Cardiac septum (tissue), 1 donor: ENCODE data around the gene ZFAND6. TPM values are rescaled to one million over a fixed set of nuclear protein-coding genes. Genes with fewer than 3 reads are reported as not detected.
"Not testable (repeated sequence)": the region's sequence is repeated elsewhere in the genome, so short reads cannot be mapped to it uniquely, and the experiment has no call there.

Experiments
- DNase-seq: peaks from one replicate; pipeline ENCODE4 v3.0.0-alpha.2; 2020; ENCODE audit warnings: low spot score
- intact Hi-C: fragments of 100-400 bp; cut with DNase I; formaldehyde crosslinking; loops from one replicate; pipeline ENCODE4 v1.14.0; 2022
- total RNA-seq: library from RNA; stranded (reverse); fragmentation: NEBNext Ultra II Directional; extraction: Animal tissue kit (Norgen Biotek cat#: 25700); gene quantifications from one replicate; pipeline ENCODE4 v1.2.1, GENCODE V29; 2021
- donor health status: DM: no; HTN: no; CAD: no.

The ZFAND6 gene
- total RNA-seq, 1 donor from 2014 or later, result 64.8 TPM

GRCh38 chr15:80127911-80128310 lies 68.4 kb downstream of the ZFAND6 start:
- DNase-seq, result no peak
- intact Hi-C loops, result no loop called here

- intact Hi-C loops, result no loop called here
Observed at GRCh38 chr15:80132382-80132781, 72.9 kb downstream of the ZFAND6 start.

GRCh38 chr15:80136854-80137253 lies 77.4 kb downstream of the ZFAND6 start:
- intact Hi-C loops, result no loop called here
- DNase-seq, result no peak

More at GRCh38 chr15:80132382-80132781, 72.9 kb downstream of the ZFAND6 start:
- no peak for DNase-seq

GRCh38 chr15:80138961-80139360 lies 79.5 kb downstream of the ZFAND6 start:
- no peak for DNase-seq
- intact Hi-C loops, result no loop called here

GRCh38 chr15:80140909-80141308 lies 81.4 kb downstream of the ZFAND6 start:
- intact Hi-C loops, result no loop called here
- no peak for DNase-seq

- intact Hi-C loops, result no loop called here
Observed at GRCh38 chr15:80141916-80142598, 82.6 kb downstream of the ZFAND6 start.

DNA sequence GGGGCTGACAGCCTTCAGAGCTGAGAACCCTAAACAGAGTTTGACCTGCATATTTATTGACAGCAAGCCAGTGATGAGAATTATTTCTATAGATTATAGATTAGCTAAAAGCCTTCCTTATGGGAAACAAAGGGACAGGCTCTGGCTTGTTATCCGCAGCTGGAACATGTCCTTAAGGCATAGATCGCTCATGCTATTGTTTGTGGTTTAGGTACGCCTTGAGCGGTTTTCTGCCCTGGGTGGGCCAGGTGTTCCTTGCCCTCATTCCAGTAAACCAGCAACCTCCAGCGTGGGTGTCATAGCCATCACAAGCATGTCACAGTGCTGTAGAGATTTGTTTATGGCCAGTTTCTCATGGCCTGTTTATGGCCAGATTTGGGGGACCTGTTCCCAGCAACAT lies 83.2 kb downstream of the ZFAND6 start:
- DNase-seq, result no peak
- intact Hi-C loops, result no loop called here

More at GRCh38 chr15:80141916-80142598, 82.6 kb downstream of the ZFAND6 start:
- no peak for DNase-seq

GRCh38 chr15:80151148-80151547 lies 91.7 kb downstream of the ZFAND6 start:
- intact Hi-C loops, result loop anchor here (5.0 to 10.0 kb wide), 3 partner anchors 89 to 256 kb away; partner anchors contain the start of gene MTHFS
- no peak for DNase-seq

DNA sequence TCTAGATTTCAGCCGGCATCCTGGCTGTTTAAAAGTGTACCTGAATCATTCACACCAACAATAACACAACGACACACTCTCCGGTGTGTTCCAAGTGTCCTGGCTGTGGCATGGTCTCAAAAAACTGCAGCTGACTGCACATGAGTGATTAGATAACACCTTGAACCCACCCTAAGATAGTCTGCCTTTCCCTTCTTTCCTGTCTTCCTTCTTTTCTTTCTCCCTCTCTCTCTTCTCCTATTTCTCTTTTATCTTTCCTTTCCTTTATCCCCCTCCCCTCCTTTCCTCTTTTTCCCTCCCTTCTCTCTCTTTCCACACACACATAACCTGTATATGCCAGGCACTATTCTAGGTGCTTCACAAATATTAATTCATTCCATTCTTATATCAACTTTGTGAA lies 92.1 kb downstream of the ZFAND6 start:
- DNase-seq, result no peak
- intact Hi-C loops, result loop anchor here (5.0 to 10.0 kb wide), 3 partner anchors 89 to 257 kb away; partner anchors contain the start of gene MTHFS

- DNase-seq, result peak; percentile 96
- intact Hi-C loops, result loop anchor here (5.0 to 10.0 kb wide), 3 partner anchors 90 to 258 kb away; partner anchors contain the start of gene MTHFS
Observed at GRCh38 chr15:80152180-80152895, 92.9 kb downstream of the ZFAND6 start.

- peak; percentile 89 for DNase-seq
- intact Hi-C loops, result loop anchor here (5.0 to 10.0 kb wide), 3 partner anchors 91 to 258 kb away; partner anchors contain the start of gene MTHFS
Observed at GRCh38 chr15:80152896-80153876, 93.7 kb downstream of the ZFAND6 start, which contains the start of gene FAH. Gene FAH, plus strand, starts transcription at chr15:80152999. Its CDS starts 56 bp downstream, at chr15:80153055.

GRCh38 chr15:80153900-80154299 lies 94.4 kb downstream of the ZFAND6 start:
- no peak for DNase-seq
- intact Hi-C loops, result loop anchor here (5.0 to 10.0 kb wide), 3 partner anchors 92 to 259 kb away; partner anchors contain the start of gene MTHFS

DNA sequence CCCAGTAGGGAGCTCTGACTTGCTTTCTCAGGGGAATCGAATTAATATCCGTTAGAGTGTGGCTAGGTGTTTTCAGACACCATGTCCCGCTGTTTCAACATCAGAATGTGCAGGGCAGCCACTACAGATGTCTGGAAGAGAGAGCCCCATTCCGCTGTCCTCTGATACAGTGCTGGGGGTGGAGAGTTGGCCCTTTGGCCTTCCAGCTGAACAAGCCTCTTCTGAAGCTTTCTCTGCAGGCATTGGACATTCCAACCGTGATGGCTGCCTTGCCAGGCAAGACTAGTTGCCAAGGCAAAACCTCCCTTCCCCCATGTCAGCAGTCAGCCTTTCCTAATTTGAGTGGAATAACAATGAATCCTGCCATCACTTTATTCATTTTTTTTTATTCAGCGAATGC lies 94.9 kb downstream of the ZFAND6 start:
- DNase-seq, result no peak
- intact Hi-C loops, result loop anchor here (5.0 to 10.0 kb wide), 3 partner anchors 92 to 260 kb away; partner anchors contain the start of gene MTHFS

DNA sequence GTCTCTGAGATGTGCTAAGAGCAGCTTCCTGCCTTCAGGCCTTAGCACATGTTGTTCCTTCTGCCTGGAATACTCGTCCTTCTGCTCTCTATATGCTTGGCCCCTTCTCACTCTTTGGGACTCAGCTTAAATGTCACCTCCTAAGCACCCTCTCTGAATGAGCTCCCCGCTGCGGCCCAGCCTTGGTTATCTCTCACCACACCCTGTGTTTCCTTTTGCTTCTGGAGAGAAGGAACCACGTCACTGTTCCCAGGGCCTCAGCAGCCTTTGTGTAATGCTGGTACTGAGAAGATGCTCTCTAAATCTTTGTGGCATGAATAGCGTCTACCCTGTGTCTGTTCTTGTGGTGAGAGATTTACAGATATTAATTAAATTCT lies 95.5 kb downstream of the ZFAND6 start:
- intact Hi-C loops, result loop anchor here (10.0 kb wide), 1 partner anchor 260 kb away; the partner anchor contains the start of gene MTHFS
- no peak for DNase-seq

GRCh38 chr15:80155378-80156175 lies 96.1 kb downstream of the ZFAND6 start:
- DNase-seq, result not testable (repeated sequence)
- intact Hi-C loops, result loop anchor here (10.0 kb wide), 1 partner anchor 261 kb away; the partner anchor contains the start of gene MTHFS

- intact Hi-C loops, result loop anchor here (10.0 kb wide), 1 partner anchor 261 kb away; the partner anchor contains the start of gene MTHFS
- DNase-seq, result no peak
Observed at GRCh38 chr15:80156176-80156720, 96.8 kb downstream of the ZFAND6 start.

DNA sequence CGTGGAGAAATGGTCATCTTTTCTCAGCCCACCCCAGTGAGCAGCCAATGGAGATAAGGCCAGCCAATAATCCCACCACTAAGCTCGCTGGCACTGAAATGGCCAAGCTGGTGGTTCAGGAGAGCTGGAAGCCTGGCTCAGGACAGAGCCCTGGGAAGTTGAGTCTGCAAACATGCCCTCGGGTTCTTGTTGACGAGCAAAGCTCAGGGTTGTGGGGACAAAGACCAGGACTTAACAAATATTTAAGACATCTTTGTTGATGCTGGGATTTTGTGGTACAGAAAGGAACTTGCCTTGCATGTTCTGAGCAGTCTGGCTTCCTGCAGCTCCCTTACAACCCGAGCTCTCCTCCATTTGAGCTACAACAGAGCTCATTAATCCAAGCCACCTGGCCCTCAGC lies 97.7 kb downstream of the ZFAND6 start:
- no peak for DNase-seq
- intact Hi-C loops, result loop anchor here (10.0 kb wide), 1 partner anchor 262 kb away; the partner anchor contains the start of gene MTHFS

DNA sequence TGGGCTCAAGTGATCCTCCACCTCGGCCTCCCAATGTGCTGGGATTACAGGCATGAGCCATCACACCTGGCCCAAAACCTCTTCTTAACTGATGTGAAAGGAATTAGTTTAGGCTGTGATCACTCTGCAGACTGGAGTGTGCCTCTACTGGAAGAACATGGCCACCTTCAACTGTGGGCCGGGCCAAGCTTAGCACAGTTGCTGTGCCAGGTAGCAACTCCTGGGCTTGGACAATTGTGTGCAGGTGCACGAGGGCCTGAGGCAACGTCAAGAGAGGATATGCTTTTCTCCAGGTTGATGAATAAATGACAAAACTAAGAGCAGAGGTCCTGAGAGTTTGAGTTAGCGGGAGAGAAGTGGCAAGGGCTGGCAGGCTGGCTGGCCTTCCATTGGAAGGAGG lies 99.8 kb downstream of the ZFAND6 start:
- intact Hi-C loops, result loop anchor here (10.0 kb wide), 1 partner anchor 264 kb away; the partner anchor contains the start of gene MTHFS
- no peak for DNase-seq
